SHP77 (cell line): Measurements from ENCODE around the gene CDKN1C.
A peak's percentile ranks its signal among the peaks of the same experiment; 100 is the strongest.

Experiments used
- DNase-seq, 2 experiments: peaks; one replicate each; lab custom pipeline; 2025; lab: John Stamatoyannopoulos, UW

Gene CDKN1C

GRCh38 chr11:2870460-2870859 lies 15.1 kb downstream of the CDKN1C start:
- DNase-seq: no peak

- DNase-seq: peak; percentile 15 to 58
Measured at GRCh38 chr11:2869561-2870427, 15.8 kb downstream of the CDKN1C start.

- no peak for DNase-seq
Measured at GRCh38 chr11:2869134-2869526, 16.4 kb downstream of the CDKN1C start.

GRCh38 chr11:2868506-2869133 lies 17.0 kb downstream of the CDKN1C start:
- no peak for DNase-seq

- no peak for DNase-seq
Measured at GRCh38 chr11:2867722-2868505, 17.7 kb downstream of the CDKN1C start.

- DNase-seq: no peak
Measured at GRCh38 chr11:2867142-2867541, 18.4 kb downstream of the CDKN1C start.

GRCh38 chr11:2865922-2866577 lies 19.5 kb downstream of the CDKN1C start:
- no peak for DNase-seq

GRCh38 chr11:2864901-2865300 lies 20.7 kb downstream of the CDKN1C start:
- DNase-seq: no peak

- DNase-seq: no peak
Measured at GRCh38 chr11:2863276-2863618, 22.3 kb downstream of the CDKN1C start.

GRCh38 chr11:2862395-2863275 lies 22.9 kb downstream of the CDKN1C start:
- DNase-seq: no peak

- DNase-seq: no peak
Measured at GRCh38 chr11:2860636-2861035, 24.9 kb downstream of the CDKN1C start.

- DNase-seq: no peak
Measured at GRCh38 chr11:2859699-2860037, 25.9 kb downstream of the CDKN1C start.

- DNase-seq: no peak
Measured at GRCh38 chr11:2858995-2859698, 26.4 kb downstream of the CDKN1C start.

- DNase-seq: no peak
Measured at GRCh38 chr11:2857918-2858317, 27.7 kb downstream of the CDKN1C start.

GRCh38 chr11:2857276-2857675 lies 28.3 kb downstream of the CDKN1C start:
- DNase-seq: no peak

GRCh38 chr11:2855162-2855561 lies 30.4 kb downstream of the CDKN1C start:
- no peak for DNase-seq

- DNase-seq: no peak
Measured at GRCh38 chr11:2853997-2854560, 31.5 kb downstream of the CDKN1C start.

GRCh38 chr11:2853401-2853800 lies 32.2 kb downstream of the CDKN1C start:
- DNase-seq: no peak

- no peak for DNase-seq
Measured at GRCh38 chr11:2849994-2850770, 35.4 kb downstream of the CDKN1C start.

GRCh38 chr11:2848497-2848896 lies 37.1 kb downstream of the CDKN1C start:
- no peak for DNase-seq
